Stomach smooth muscle (tissue), 2 donors: Measurements from ENCODE around the gene CPNE7.
A peak's percentile ranks its signal among the peaks of the same experiment; 100 is the strongest.

ENCODE experiments used
- H3K27ac ChIP-seq: one replicate; pipeline ENCODE4 v1.7.0; 2013; ENCODE audit warnings: mild to moderate bottlenecking, low read length, inconsistent platforms
- H3K27me3 ChIP-seq, 2 donors: one replicate each; pipeline ENCODE4 v1.7.0; 2013; ENCODE audit warnings: low read length in 2 of 2; ENCODE audit not compliant: insufficient read depth in 2 of 2, control insufficient read depth in 1 of 2
- H3K36me3 ChIP-seq, 2 donors: one replicate each; pipeline ENCODE4 v1.7.0; 2013; ENCODE audit warnings: low read length in 2 of 2; ENCODE audit not compliant: control insufficient read depth in 2 of 2, insufficient read depth in 2 of 2
- H3K4me1 ChIP-seq: one replicate; pipeline ENCODE4 v1.7.0; 2013; ENCODE audit warnings: low read length; ENCODE audit not compliant: control insufficient read depth, insufficient read depth
- H3K4me3 ChIP-seq, 2 donors: one replicate each; pipeline ENCODE4 v1.7.0; 2013; ENCODE audit warnings: low read length in 2 of 2
- H3K9ac ChIP-seq, 2 donors: one replicate each; pipeline ENCODE4 v1.7.0; 2013; ENCODE audit warnings: low read length in 2 of 2, mild to moderate bottlenecking in 1 of 2
- H3K9me3 ChIP-seq, 2 donors: one replicate each; pipeline ENCODE4 v1.7.0; 2013; ENCODE audit warnings: low read length in 2 of 2; ENCODE audit not compliant: control insufficient read depth in 2 of 2
- donor health status: healthy.
- donor health status: Pancreatic carcinoma.

Gene CPNE7

DNA sequence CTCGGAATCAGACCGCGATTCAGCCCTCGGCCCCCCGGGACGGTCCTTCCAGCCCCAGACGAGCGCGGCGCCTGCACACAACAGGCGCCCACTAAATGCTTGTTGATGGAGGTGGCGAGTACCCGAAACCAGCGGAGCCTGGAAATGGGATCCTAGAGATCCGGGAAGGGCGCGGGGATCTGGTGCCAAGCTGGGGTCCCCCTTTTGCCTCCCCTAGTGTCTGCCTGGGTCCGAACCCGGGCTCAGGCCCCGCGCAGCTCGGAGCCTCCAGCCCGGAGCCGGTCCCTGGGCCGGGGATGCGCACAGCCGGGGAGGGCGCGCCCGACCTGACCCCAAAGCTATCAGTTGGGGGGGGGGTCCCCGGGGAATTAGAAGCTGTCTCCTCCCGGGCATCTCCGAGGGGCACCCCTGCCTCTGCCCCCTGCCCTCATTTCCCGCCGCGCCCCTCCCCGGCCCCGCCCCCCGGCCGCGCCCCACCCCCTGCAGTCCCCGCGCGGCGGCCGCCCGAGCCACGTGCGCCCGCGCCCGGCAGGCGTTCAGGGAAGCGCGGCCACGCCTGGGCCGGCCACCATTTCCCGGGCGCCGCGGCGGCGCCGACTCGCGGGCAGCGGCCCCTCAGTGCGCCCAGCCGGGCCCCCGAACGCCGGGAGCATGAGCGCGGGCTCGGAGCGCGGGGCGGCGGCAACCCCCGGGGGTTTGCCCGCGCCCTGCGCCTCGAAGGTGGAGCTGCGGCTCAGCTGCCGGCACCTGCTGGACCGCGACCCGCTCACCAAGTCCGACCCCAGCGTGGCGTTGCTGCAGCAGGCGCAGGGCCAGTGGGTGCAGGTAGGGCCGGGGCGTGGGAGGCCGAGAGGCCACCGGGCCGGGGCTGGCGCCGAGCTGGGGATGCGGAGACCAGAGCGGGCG, at the start of gene CPNE7:
Gene CPNE7, plus strand, starts transcription at position 512 of the 906 bp plus-strand sequence. Its CDS starts 140 bp downstream, at position 652.
- Histone ChIP-seq H3K9ac (no peak within 1 kb of the TSS), H3K4me3 (peak within 1 kb of the TSS in 1 of 2 donors; percentile 49), H3K27me3 (peaks cover 27 to 52% of the 10 kb centered on the region in 2 donors), H3K27ac (no peak within 1 kb of the TSS), H3K4me1 (peaks cover 16% of the 10 kb centered on the region), H3K36me3 (no peaks in the 10 kb centered on the region), H3K9me3 (no peaks in the 10 kb centered on the region)

- Histone ChIP-seq H3K4me1 (no peaks in the 10 kb centered on the region), H3K27me3 (no peaks in the 10 kb centered on the region), H3K4me3 (no peak overlapping the region), H3K9me3 (no peaks in the 10 kb centered on the region), H3K36me3 (peaks cover 51 to 53% of the 10 kb centered on the region in 2 donors), H3K27ac (no peak overlapping the region), H3K9ac (no peak overlapping the region)
These were observed 46.5 kb upstream of the CPNE7 start for GRCh38 chr16:89529097-89529496.

- no peak overlapping the region for H3K27ac ChIP-seq
- no peak overlapping the region for H3K9ac ChIP-seq
- peaks cover 51 to 56% of the 10 kb centered on the region in 2 donors for H3K36me3 ChIP-seq
- H3K4me3 ChIP-seq = no peak overlapping the region
- no peaks in the 10 kb centered on the region for H3K9me3 ChIP-seq
- no peaks in the 10 kb centered on the region for H3K27me3 ChIP-seq
- H3K4me1 ChIP-seq = no peaks in the 10 kb centered on the region
These were observed 44.9 kb upstream of the CPNE7 start for GRCh38 chr16:89530401-89531381.

DNA sequence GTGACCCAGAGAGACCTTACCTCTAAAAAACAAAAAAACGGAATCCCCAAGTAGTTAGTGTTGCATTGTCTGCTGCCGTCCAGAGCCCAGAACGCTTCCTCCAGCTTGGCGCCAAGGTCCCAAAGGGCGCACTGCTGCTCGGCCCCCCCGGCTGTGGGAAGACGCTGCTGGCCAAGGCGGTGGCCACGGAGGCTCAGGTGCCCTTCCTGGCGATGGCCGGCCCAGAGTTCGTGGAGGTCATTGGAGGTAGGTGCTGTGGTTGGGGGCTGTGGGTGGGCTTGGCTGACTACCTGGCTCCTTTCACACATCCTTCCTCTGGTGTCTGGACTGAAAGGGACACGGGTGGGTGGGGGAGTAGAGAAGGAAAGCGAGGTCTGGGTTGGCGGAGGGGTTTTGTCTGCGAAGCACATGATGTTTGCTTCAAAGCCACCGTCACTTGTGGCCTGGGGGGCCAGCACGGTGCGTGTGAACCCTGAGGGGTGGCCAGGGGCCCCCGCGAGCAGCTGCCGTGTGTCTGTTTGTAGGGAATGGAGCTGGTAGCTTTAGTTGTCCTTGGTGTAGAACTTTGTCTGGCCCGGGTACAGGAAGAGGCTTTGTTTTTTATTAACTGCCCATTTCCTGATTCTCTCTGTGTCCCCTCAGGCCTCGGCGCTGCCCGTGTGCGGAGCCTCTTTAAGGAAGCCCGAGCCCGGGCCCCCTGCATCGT, 43.6 kb upstream of the CPNE7 start:
- Histone ChIP-seq H3K36me3 (peaks cover 47 to 51% of the 10 kb centered on the region in 2 donors), H3K9ac (no peak overlapping the region), H3K27ac (no peak overlapping the region), H3K9me3 (no peaks in the 10 kb centered on the region), H3K27me3 (no peaks in the 10 kb centered on the region), H3K4me3 (no peak overlapping the region), H3K4me1 (no peaks in the 10 kb centered on the region)

DNA sequence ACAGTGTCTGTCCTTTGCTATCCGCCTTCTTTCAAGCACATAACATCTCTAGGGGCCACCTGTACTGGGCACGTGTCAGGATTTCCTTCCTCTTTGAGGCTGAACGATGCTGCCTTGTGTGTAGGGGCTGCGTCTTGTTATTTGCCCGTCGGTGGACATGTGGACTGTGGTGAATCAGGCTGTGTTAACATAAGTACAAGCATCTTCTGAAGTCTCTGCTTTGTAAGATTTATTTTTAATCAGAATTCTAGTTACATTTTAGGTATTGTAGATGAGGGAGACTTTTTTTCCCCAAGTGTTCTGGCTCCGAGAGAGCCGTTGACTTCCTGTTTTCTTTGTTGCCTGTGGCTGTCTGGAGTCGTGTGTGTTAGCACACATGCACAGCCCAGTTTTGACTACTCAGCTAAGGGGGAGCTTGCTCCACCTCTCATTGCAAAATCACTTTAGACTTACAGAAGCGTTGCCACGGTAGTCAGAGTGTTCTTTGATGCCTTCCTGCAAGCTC, 41.3 kb upstream of the CPNE7 start:
- Histone ChIP-seq H3K4me1 (no peaks in the 10 kb centered on the region), H3K36me3 (peaks cover 47 to 56% of the 10 kb centered on the region in 2 donors), H3K4me3 (no peak overlapping the region), H3K9me3 (no peaks in the 10 kb centered on the region), H3K27ac (no peak overlapping the region), H3K27me3 (no peaks in the 10 kb centered on the region), H3K9ac (no peak overlapping the region)

DNA sequence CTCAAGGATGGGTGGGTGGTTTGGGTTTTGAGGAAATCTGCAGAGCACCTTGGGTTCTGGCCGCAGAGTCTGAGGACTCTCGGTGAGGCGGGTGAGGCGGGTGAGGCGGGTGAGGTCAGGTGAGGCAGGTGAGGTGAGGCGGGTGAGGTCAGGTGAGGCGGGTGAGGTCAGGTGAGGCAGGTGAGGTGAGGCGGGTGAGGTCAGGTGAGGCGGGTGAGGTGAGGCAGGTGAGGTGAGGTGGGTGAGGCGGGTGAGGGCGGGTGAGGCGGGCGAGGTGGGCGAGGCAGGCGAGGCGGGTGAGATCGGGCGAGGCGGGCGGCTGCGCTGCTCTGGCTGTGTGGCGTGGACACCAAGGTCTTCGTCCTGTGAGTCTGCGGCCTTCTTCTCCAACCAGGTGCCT, 39.2 kb upstream of the CPNE7 start:
- H3K36me3 ChIP-seq = peaks cover 38 to 54% of the 10 kb centered on the region in 2 donors

DNA sequence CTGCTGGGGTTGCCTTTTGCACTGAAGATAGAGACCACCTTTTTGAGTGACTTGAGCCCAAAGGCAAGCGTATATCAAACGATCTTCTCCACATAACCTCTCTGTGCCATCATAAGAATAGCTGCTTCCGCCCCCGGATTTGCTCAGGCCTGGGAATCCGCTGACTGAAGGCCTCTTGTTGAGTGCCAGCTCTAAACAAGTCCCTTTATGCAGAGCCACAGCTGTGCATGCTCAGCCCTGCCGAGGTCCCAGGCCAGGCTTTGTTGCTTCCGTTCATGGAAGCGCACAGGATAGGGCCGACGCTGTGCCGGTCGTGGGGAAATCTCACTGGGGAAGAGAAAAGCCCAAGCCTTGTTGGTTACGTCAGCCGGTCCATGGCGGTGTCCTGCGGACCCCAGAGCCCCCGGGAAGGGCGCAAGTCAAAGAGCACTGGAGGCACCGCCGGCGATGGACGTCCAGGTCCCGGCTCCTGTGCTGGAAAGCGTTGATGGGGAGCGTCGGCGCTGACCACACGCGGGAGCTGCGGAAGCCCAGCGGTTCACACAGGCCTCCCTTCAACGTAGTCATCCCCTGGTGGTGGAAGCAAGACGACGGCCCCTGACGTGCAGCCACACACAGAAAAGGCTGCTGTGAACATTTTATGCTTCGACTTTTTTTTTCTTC, 38.5 kb upstream of the CPNE7 start:
- no peaks in the 10 kb centered on the region for H3K27me3 ChIP-seq
- H3K9ac ChIP-seq = no peak overlapping the region
- no peaks in the 10 kb centered on the region for H3K4me1 ChIP-seq
- no peak overlapping the region for H3K27ac ChIP-seq
- no peak overlapping the region for H3K4me3 ChIP-seq
- H3K9me3 ChIP-seq = no peaks in the 10 kb centered on the region
- H3K36me3 ChIP-seq = peaks cover 33 to 52% of the 10 kb centered on the region in 2 donors

More for the DNA sequence above, 39.2 kb upstream of the CPNE7 start:
- H3K27me3 ChIP-seq = no peaks in the 10 kb centered on the region
- H3K27ac ChIP-seq = no peak overlapping the region
- H3K9ac ChIP-seq = no peak overlapping the region
- no peaks in the 10 kb centered on the region for H3K9me3 ChIP-seq
- H3K4me3 ChIP-seq = no peak overlapping the region
- H3K4me1 ChIP-seq = no peaks in the 10 kb centered on the region

DNA sequence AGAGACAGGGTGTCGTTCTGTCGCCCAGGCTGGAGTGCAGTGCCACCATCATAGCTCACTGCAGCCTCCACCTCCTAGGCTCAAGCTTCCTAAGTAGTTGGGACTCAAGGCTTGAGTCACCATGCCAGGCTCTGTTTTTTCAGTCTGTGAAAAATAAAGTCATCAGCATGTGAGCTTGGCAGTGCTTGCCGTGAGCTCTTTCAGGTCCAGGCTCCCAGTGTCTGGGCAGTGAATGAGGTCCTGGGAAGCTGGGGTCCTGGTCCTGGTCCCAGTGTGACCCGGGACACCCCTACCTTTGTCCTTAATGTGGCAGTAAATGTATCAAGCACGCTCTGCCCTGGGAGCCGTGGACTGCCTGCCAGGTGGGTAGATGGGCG, 38.0 kb upstream of the CPNE7 start:
- Histone ChIP-seq H3K27me3 (no peaks in the 10 kb centered on the region), H3K4me3 (no peak overlapping the region), H3K9ac (no peak overlapping the region), H3K36me3 (peaks cover 28 to 57% of the 10 kb centered on the region in 2 donors), H3K27ac (no peak overlapping the region), H3K4me1 (no peaks in the 10 kb centered on the region), H3K9me3 (no peaks in the 10 kb centered on the region)

DNA sequence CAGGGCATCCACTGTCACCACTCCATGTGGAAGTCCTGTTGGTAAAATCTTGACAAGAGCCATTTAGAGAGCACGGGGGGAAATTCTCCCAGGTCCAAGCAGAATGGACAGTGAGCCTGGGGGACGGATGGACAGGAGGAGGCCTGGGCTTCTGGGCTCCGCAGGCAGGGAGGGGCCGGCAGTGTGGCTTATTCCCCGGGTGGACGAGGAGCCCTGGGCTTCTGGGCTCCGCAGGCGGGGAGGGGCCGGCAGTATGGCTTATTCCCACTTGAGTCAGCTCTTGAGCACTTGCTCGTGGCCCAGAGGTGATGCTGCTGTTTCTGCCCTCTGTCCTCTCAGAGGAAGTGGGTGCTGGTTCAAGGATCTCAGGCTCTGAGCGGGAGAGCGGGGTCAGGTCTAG, 37.3 kb upstream of the CPNE7 start:
- Histone ChIP-seq H3K36me3 (peaks cover 26 to 58% of the 10 kb centered on the region in 2 donors), H3K27ac (no peak overlapping the region), H3K9ac (no peak overlapping the region), H3K4me1 (no peaks in the 10 kb centered on the region), H3K9me3 (no peaks in the 10 kb centered on the region), H3K27me3 (no peaks in the 10 kb centered on the region), H3K4me3 (no peak overlapping the region)
